GM18867 (cell line): ENCODE measurements around the gene UNC13C.
"Not testable (repeated sequence)": the region's sequence is repeated elsewhere in the genome, so short reads cannot be mapped to it uniquely, and the experiment has no call there.

Experiments used
- ATAC-seq: cut with Tn5 transposase; IDR thresholded peaks from one replicate; pipeline ENCODE4 v1.9.1; 2021; ENCODE audit warnings: mild to moderate bottlenecking, moderate library complexity; ENCODE audit not compliant: unreplicated experiment

Gene UNC13C

DNA sequence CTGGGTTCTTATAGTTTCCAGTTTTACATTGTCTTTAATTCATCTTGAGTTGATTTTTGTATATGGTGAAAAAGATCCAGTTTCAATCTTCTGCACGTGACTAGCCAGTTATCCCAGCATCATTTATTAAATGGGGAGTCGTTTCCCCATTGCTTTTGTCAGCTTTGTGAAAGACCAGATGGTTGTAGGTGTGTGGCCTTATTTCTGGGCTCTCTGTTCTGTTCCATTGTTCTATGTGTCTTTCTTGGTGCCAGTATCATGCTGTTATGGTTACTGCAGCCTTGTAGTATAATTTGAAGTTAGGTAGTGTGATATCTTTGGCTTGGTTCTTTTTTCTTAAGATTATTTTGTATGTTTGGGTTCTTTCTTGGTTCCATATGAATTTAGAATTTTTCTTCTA lies 432.2 kb downstream of the UNC13C start:
- ATAC-seq = no peak

DNA sequence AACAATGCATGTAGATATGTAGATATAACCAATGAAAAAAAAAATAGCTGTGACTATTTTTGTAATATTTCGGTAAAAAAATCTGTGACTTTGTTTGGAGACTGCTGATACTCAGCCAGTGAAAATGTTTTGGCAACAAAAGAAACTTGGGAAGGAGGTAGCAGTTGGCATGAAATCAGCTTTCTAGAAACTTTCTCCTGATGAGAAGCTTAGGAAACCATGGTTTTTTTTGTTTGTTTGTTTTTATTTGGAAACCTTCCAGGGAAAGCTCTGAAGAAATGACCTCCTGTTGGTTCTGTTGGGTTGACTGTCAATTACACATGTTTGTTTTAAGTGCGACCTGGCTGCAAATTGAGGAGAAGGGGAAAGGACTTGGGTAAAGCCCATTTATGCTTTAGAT lies 445.9 kb downstream of the UNC13C start:
- no peak for ATAC-seq

DNA sequence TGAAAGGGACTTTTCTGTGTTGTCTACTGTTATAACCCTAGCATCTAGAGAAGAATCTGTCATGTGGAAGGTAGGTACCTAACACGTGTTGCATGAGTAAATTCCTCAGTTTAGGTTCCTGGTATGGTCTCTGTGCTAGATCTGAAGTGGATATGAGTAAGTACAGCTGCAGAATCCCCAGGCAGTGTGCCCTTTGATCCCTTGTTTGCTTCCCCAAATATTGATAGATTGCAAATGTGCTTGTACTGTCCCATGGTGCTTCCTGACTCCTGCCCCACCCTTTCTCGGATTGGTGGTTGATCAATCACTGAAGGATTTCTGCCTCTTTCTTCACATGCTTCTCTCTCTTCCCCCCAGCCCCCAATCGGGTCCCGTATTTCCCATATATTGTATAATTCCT lies 450.4 kb downstream of the UNC13C start:
- ATAC-seq = no peak

DNA sequence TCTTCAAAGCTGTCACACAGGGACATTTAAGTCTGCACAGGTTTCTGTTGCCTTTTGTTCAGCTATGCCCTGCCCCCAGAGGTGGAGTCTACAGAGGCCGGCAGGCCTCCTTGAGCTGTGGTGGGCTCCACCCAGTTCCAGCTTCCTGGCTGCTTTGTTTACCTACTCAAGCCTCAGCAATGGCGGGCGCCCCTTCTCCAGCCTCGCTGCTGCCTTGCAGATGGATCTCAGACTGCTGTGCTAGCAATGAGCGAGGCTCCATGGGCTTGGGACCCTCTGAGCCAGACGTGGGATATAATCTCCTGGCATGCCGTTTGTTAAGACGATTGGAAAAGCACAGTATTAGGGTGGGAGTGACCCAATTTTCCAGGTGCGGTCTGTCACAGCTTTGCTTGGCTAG lies 472.0 kb downstream of the UNC13C start:
- ATAC-seq = not testable (repeated sequence)

DNA sequence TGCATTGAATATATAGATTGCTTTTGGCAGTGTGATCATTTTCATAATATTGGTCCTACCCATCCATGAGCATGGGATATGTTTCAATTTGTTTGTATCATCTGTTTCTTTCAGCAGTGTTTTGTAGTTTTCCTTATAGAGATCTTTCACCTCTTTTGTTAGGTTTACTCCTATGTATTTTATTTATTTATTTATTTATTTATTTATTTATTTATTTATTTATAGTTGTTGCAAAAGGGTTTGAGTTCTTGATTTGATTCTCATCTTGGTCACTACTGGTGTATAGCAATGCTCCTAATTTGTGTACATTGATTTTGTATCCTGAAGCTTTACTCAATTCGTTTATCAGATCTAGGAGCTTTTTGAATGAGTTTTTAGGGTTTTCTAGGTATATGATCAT lies 478.2 kb downstream of the UNC13C start:
- ATAC-seq = no peak

DNA sequence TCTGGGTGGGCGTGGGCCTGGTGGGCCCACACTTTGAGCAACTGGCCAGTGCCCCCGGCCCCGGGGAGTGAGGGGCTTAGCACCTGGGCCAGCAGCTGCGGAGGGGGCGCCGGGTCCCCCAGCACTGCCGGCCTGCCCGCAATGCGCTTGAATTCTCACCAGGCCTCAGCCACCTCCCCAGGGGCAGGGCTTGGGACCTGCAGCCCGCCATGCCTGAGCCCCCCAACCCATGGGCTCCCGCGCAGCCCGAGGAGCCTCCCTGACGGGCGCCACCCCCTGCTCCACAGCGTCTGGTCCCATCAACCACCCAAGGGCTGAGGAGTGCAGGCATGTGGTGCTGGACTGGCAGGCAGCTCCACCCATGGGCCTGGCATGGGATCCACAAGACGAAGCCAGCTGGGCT lies 484.3 kb downstream of the UNC13C start:
- no peak for ATAC-seq

DNA sequence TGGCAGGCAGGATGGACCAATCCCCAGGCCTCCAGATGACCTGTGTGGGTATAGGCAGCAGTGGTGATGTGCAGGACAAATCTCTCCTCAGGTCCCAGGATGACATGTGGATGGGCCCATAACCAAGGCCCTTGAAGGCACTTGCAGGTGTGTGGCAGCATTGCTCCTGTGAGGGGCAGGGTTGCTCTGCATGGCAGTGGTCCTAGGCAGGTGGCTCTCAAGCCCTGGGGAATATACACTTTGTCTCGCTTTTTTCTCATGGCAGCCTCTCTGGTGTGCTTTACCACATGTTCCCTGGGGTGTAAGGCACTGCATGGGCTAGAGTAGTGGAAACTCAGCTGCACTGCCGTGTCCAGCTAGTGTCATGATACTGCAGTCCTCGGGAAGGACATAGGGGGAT lies 503.6 kb downstream of the UNC13C start:
- no peak for ATAC-seq

DNA sequence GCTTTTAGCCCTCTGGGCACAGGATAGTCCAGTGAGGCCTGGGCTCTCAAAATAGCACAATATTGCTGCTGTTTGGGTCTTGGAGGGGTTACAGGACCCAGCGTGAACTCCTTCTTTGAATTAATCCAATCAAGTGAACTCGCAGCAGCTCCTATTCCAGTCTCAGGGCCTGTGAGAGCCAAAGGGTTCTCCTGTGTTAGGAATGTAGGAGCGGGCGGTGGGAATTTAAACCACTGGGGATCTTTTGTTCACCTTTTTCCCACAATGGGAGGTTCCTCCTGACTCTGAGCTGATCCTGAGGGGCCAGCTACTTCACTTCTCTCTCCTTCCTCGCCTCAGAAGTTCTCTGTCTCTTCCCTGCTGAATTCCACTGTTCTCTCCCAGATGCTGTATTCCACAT lies 504.0 kb downstream of the UNC13C start:
- no peak for ATAC-seq

DNA sequence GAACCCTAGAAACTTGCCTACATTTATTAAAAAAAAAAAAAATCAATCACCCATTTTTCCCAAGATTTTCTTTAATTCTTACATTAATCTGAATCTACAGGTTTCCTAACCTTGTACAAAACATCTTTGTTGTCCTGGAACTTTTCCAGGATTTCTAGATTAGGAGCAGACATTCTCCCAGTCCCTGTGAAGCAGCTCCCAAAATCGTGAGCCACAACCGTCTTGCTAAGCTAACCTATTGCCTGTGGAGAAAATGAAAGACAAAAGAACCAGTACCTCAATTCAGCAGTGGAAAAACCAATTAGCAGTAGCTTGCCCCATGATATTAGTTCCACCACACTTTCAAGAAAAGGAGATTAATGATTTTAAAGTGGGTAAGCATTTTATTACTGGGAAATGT lies 522.1 kb downstream of the UNC13C start:
- no peak for ATAC-seq

DNA sequence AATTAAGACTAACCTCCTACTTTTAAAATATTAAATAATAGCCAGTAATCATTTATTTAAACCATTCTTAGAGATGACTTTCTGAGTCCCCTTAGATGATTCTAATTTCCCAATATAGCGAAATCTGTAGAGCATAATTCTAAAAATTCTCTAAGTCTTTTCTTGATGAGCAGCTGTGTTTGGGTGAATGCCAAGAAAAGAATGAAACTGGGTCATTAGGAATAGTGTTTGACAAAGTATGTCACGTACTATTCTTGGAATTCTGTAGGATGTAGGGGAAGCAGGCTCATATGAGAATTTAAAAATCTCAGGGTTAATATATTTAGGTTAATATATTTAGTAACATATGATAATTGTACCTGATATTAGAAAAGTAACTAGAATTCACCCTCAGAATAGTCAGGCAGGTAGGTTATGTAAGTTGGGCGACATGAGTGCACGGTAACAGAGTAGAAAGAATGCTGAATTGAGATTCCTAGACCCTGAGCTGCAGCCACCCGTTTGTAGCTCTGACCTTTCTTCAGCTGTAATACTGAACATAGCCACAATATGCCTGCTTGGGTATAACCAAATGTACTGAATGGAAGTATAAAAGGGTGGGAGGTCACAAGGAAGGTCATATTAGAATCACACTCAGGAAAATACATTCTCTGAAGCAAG lies 524.3 kb downstream of the UNC13C start:
- no peak for ATAC-seq

DNA sequence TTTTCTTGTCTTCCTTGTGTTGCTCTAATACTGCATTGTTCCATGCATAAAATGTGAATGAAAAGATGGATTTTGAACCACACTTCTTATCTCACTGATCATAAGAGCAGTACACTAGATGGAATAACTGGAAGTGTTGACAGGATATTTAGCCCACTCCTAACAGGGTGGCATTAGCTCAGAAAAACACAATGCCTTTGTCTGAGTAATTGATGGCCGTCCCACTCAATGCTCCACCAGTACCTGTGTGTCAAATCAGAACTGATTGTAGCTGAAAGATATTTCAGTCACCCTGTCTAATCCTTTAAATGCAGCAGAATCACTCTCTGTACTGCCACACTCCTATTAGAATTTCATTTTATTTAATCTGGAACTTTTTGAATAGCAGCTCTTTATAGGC lies 526.5 kb downstream of the UNC13C start:
- no peak for ATAC-seq

DNA sequence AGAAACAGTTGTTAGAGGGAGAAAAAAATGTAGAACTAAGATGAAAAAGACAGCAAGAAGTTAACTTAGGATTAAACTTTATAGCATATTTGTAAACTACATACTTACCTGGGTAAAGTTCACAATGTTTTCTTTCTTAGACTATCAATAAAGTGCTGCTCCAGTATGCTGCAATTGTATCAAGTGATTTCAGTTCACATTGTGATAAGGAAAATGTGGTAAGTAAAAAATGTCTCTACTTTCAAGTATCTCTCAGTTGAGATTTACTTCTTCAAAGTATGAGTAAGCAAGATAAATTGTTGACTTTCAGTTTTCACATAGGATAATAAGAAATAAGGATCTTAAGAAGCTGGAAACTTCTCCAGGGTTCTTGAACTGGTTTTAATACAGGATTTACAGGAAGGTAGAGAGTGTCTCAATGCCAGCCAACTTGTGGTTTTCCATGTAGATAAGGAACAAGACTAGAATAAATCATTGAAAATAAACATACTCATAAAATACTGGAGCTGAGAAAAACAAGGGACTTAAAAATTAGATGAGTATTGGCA lies 528.8 kb downstream of the UNC13C start:
- ATAC-seq = no peak

DNA sequence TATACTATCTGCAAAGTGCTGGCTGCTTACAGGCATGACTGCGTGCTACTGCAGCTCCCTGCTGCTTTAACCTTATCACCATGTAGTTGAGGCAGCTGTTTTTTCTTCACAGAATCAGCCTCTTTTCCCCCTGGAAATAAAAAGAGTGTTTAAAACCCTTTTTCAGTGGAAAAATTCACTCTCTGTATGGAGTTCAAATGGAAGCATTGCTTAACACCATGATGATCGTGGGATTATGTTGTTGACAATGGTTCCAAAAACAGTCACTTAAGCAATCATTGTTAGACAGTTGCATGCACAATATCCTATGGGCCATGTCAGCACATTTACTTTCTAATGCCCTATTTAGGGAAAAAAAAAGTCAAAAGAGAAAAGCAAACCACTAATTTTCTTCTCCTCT lies 536.4 kb downstream of the UNC13C start:
- no peak for ATAC-seq

DNA sequence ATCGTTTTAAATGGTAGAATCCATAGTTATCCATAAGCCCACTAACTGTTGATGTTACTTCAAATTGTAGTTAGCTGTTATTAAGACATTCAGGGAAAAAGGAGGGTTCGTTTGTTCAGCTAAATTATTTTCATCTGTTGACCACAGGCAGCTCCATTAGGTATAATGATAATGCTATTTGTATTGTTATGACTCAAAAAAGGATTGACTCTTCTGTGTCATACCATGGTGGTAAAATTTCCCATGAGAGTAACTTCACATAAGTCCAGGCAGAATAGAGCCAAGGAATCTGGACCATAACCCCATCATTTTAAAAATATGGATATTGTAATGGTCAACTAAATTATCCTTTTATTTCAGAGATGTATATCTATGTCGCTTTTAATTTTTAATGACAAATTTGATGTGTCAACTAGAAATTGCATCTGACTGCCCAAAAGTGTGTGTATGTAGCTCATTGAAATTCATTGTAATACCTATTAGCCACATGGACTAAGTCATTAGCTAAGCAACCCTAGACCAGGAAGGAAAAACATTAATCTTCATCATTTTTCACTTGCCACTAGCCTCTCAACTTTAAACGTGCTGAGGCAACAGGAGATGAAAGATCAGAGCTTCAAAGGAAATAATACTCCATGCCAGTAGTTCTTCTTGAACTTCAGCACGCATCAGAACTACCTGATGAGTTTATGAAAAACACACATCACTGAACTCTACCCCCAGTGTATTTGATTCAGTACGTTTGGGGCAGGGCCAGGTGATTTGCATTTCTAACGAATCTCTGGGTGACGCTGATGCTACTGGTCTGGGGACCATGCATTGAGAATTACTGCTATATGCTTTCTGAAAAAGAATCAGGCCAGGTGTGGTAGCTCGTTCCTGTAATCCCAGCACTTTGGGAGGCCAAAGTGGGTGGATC lies 537.7 kb downstream of the UNC13C start:
- ATAC-seq = no peak

DNA sequence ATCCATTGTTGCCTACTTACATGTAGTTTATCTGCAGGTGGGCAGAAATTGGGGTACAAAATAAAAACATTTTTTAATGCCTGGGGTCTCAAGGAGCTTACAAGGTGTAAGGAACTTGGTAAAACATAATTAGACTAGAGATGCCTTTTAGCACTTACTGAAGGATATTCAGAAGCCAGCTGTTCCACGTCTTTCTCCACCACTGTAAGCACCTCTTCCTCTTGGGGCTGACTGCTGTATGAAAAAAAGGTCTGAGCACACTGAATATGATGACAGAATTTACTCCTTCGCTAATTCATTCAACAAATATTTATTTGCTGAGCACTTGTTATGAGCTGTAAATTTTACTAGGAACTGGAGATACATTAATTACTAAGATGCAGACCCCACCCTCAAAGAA lies 539.1 kb downstream of the UNC13C start:
- no peak for ATAC-seq

DNA sequence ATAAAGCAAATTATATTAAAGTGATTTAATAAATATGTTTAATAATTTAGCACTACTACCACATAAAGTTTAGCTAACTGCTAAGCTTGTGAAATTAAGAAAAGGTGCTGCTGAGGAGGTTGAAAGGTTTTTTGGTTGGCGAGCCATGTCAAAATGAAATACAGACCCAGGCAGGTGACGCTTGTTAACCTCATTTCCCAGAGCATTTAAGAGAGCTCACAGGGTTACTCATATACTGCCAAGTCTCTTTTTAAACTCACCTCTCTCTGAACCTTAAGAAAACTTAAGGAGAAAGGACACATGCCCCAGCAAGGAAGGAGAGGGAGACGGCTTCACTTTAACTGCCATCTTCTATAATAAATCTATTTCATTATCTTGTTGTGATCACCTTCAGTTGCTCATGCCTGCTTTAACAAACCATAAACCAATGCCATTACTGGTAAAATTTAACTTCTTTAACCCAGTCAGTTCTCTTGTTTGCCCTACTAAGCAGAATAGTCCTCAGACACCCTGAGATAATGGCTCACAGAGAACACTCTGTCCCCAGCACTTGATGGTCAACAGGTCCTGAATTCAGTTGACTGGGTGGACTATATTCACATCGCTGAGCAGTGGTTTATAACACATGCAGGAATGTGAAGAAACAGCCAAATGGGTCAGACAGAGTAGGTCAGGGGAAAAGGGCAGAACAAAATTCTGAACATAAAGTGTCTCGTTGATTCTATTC lies 540.1 kb downstream of the UNC13C start:
- no peak for ATAC-seq

DNA sequence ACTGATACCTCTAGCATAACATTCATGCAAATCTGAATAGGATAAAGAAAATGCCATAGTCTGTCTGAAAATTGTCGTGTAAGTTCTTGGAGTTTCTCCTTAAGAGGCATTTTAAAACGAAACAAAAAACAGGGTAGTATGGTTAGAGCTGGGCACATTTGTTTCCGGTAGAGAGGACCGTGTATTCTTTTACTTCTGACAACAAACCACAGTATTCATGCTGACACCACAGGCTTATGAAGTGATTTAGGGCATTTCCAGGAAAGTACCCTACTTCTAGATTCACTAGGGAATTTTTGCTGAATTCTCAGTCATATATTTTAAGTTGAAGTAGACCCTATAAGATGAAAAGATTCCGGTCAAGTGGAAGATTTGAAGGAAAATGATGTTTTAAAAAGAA lies 541.3 kb downstream of the UNC13C start:
- ATAC-seq = peak; percentile 89

DNA sequence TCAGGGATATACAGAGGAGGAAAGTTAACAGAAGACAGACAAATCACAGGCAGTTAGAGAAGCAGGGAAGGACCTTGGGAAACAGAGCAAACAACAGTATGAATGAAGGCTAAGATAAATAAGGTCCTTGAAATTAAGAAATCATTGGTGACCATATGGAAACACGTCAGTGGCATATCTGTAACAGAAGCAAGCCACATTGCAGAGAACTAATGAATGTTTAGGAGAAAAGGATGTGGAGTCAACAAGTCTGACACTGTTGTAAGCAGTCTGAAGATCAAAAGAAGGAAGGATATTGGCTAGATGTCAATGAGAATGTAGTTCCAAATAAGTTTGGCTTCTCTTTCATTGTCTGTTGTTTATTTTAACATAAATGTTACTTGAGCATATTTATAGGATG lies 542.4 kb downstream of the UNC13C start:
- no peak for ATAC-seq

DNA sequence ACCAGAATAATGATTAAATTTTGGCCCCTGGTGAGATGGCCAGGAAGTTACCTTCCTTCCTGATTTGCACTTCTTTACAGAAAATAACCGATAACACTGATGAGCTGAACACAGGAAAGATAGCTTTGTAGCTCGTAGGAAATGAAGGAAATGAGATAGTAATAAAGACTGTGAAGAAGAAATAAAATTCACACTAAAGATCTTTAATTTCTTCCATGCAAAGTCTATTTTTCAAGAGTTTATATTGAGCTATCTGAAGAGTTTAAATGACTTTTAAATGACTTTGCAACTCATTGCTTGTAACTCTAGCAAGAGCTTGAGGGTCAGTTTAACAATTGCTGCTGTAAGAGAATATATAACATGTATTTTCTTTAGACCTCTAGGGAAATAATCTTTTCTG lies 543.0 kb downstream of the UNC13C start:
- no peak for ATAC-seq

DNA sequence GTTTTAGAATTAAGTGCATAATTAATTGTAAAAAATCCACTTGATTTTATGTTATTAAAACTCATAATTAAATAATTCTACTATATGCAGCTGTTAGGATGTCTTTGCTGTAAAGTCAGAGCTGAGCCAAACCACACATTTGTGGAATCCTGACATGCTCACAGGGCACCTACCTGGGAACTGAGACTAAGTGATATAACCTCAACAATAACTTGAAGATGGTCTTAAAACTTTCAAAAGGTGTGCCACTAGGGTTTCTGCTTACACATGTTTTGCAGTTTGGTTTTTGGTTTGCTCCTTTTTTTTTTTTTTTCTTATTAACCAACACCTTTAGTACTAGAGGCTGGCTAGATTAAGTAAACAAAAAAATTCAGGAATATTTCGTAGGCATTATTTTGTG lies 549.8 kb downstream of the UNC13C start:
- no peak for ATAC-seq

DNA sequence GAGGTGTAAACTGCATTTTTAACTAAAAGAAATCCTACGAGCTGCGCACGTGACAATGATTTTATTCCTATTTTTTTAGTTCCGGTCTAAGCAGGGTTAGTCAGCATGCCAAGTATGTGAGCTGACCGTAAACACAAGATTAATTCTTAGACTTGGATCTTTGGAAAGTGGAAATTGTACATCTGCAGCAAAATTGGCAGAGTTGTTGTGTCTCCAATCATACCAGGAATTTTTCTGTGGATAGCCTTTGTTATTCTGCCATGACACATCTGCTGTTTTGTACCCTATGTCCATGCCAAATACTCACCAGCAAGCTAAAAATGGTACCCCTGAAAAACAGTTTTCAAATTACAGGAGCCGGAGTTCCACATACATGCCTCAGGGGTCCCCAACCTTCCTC lies 562.5 kb downstream of the UNC13C start:
- ATAC-seq = no peak

DNA sequence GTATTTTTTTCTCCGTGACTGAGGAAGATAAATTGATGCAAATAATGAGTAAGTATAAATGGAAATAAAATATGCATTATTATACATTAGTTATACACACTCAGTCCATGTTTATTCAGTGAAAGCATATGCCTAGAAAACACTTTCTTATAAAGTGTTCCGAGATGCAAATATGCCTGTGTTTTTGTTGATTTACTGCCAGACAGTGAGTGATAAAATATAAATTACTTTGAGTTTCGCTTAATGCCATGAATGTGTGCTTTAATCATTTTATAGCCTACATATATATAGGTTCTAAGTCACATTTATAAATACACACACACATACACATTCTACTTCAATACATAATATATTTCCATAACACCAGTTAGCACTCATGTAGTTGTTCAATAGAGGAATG lies 569.2 kb downstream of the UNC13C start:
- no peak for ATAC-seq
